ENCODE measurements around the gene PFKFB4.

DNA sequence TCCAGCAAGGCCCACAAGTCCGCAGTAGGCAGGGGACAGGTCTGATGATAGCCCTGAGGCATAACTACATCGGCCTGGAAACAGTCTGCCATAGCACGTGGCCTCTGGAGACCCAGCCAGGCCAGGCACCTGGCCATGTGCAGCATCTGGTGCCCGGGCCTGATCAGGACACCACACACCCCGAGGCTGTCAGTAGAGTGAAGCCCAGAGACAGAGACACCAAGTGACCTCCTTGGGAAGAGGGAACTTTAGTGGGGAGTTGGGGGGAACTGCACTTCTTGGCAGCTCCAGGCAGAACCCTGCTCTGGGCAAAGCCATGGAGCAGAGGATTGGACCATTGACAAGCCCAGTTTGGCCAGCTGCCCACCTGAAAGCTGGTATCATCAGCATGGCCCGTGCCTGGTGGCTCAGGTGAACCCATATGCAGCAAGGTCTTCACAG is 53.9 kb downstream of the PFKFB4 start:
- no peak for TF ChIP-seq ZNF274 (IDR thresholded peaks at IDR 0.05; ENCODE audit: low read depth, low read length)
- no peak for TF ChIP-seq YY1 (IDR thresholded peaks at IDR 0.05; ENCODE audit: extremely low read depth, insufficient replicate concordance, low read depth, low read length)
- TF ChIP-seq, protein P1, sequence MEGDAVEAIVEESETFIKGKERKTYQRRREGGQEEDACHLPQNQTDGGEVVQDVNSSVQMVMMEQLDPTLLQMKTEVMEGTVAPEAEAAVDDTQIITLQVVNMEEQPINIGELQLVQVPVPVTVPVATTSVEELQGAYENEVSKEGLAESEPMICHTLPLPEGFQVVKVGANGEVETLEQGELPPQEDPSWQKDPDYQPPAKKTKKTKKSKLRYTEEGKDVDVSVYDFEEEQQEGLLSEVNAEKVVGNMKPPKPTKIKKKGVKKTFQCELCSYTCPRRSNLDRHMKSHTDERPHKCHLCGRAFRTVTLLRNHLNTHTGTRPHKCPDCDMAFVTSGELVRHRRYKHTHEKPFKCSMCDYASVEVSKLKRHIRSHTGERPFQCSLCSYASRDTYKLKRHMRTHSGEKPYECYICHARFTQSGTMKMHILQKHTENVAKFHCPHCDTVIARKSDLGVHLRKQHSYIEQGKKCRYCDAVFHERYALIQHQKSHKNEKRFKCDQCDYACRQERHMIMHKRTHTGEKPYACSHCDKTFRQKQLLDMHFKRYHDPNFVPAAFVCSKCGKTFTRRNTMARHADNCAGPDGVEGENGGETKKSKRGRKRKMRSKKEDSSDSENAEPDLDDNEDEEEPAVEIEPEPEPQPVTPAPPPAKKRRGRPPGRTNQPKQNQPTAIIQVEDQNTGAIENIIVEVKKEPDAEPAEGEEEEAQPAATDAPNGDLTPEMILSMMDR (IDR thresholded peaks at IDR 0.05 in 2 of 3, conservative IDR thresholded peaks at IDR 0.05 in 1 of 3; ENCODE audit: borderline replicate concordance in 1 of 3, insufficient read depth in 1 of 3, low read depth in 2 of 3, low read length in 2 of 3): no peak
- no peak for TF ChIP-seq JUND (IDR thresholded peaks at IDR 0.05)
